ENCODE measurements around the gene DPF3. TPM values are rescaled to one million over a fixed set of nuclear protein-coding genes. Genes with fewer than 3 reads are reported as not detected.

Gene DPF3
- polyA plus RNA-seq, 4 donors: 4.4 to 6.0 (median 5.3) TPM

GRCh38 chr14:72745991-72746980 lies 147.6 kb downstream of the DPF3 start:
- no peak for DNase-seq (ENCODE audit: low read depth in 4 of 4, low spot score in 2 of 4)

GRCh38 chr14:72745546-72745945 lies 148.4 kb downstream of the DPF3 start:
- no peak for DNase-seq (ENCODE audit: low read depth in 4 of 4, low spot score in 2 of 4)

GRCh38 chr14:72744416-72745120 lies 149.3 kb downstream of the DPF3 start:
- no peak for DNase-seq (ENCODE audit: low read depth in 4 of 4, low spot score in 2 of 4)

DNA sequence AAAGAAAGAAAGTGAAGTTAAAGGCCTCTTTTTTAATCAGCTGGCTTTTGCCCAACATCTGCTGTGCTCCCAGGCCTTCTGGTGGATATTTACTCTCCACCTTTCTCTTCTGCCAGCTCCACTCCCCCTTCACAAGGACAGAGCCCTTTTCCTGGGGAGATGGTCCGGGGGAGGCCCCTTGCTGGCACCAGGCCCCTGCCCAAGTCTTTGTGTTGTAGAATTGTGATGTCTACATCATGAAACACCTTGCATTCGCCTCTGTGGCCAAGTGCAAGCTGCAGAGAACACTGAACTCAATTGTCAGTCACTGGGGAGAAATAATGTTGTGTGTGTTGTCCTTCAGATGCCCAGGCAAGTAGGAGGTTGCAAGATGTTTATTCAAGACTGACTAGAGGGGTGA lies 150.3 kb downstream of the DPF3 start:
- no peak for DNase-seq (ENCODE audit: low read depth in 4 of 4, low spot score in 2 of 4)

- DNase-seq (ENCODE audit: low read depth in 4 of 4, low spot score in 2 of 4): no peak
Observed at GRCh38 chr14:72742838-72743195, 151.1 kb downstream of the DPF3 start.

- no peak for DNase-seq (ENCODE audit: low read depth in 4 of 4, low spot score in 2 of 4)
Observed at GRCh38 chr14:72742118-72742837, 151.6 kb downstream of the DPF3 start.

DNA sequence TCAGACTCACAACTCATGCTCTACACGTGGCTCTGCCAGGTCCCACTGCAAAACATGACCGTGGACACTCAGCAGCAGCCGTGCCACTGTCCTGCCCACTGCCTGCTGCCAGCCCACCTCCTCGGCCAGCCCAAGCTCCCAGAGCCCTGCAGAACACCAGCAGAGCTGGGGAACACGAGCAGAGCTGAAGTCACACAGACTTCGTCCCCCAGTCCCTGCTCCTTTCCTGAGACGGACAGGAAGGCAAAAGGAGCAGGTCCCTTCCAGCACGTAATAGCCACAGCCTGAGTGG lies 152.1 kb downstream of the DPF3 start:
- DNase-seq (ENCODE audit: low read depth in 4 of 4, low spot score in 2 of 4): no peak

DNA sequence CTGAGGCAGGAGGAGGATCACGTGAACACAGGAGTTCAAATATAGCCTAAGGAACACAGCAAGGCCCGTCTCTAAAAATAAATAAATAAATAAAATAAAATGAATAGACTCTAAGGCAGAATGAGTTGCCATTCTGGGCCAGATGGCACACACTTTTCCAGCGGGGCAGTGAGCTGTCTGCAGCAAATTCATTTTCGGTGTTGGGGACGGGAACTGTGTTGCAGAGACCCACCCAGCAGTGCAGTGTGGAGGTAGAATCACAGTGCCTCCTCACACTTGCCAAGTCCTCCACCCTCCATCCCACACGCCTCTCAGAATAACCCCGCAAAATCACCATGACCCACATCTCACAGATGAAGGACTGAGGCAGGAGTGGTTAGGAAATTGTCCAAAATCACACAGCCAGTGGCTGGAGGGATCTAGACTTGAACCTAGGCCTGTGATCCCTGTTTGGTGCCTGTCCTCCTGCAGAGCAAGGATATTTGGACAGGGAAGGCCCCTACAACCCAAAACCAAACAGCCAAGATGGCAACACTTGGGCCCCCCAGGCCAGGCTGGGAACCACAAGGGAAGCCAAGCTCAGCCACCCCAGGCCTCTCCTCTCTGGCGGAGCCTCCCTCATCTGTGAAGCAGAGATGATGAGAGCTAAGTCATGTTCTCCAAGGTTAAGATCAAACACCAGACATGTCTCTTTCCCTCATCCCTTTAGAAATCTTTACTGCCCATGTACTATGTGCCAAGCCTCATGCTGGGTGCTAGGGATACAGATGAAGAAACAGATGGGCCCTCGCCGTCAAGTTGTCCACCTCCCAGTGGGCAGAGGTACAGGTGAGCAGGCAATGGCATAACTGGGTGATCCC lies 152.7 kb downstream of the DPF3 start:
- DNase-seq (ENCODE audit: low read depth in 4 of 4, low spot score in 2 of 4): no peak

- no peak for DNase-seq (ENCODE audit: low read depth in 4 of 4, low spot score in 2 of 4)
Observed at GRCh38 chr14:72740504-72740961, 153.4 kb downstream of the DPF3 start.

DNA sequence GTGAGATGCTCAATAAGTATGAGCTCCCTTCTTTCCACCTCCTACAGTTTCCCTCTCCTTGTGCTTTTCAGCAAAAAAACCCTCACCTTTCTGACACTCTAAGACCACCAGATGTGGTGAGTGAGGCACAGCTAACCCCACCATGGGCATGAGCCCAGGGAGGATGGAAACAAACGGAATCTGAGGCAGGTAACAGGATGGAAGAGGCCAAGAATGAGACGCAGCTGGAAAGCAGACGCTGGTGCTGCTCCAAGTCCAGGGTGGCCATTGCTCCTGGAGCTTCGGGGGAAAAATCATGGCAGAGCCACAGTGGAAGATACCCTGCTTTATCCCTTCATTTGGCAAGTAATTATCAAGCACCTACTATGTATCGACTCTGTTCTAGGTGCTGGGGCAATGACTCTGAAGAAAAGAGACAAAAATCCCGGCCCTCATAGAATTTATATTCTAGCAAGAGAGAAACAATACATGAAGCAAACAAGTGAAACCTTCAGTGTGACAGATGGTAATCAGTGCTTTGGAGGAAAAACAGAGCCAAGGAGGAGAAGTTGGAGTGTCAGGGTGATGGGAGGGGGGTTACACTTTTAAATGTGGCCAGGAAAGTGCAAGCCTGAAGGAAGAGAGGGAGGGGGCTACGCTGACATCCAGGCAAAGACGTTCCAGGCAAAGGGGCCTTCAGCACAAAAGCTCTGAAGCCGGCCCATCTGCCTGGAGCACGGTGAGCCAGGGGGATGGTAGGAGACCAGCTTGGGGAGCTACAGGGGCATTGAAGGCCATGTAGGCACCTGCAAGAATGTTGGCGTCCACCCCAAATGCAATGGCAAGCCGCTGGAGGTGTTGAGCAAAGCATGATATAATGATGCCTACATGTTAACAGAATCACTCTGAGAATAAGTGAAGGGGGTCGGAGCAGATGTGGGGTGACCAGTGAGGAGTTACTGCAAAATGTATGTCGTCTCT lies 154.2 kb downstream of the DPF3 start:
- no peak for DNase-seq (ENCODE audit: low read depth in 4 of 4, low spot score in 2 of 4)

DNA sequence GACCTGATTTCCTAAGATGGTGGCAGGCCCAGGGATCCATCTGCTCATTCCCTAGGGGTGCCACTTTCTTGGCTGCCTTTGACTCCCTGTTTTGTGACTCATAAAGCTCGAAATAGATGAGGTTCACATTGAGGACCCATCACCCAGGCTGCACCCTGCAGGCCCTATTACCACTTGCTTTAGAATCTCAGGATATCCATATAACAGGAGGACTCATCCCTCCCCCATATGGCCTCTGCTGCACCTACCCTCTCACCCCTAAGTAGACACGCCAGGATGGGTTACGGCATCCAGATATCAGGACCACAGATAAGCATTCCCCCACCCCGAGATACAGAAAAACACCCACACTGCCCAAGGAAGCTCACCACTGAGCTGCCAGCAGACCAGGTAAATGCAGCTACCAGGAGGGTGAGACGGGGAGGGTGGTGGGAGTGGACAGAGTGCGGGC lies 155.7 kb downstream of the DPF3 start:
- no peak for DNase-seq (ENCODE audit: low read depth in 4 of 4, low spot score in 2 of 4)

- no peak for DNase-seq (ENCODE audit: low read depth in 4 of 4, low spot score in 2 of 4)
Observed at GRCh38 chr14:72737560-72737943, 156.3 kb downstream of the DPF3 start.

DNA sequence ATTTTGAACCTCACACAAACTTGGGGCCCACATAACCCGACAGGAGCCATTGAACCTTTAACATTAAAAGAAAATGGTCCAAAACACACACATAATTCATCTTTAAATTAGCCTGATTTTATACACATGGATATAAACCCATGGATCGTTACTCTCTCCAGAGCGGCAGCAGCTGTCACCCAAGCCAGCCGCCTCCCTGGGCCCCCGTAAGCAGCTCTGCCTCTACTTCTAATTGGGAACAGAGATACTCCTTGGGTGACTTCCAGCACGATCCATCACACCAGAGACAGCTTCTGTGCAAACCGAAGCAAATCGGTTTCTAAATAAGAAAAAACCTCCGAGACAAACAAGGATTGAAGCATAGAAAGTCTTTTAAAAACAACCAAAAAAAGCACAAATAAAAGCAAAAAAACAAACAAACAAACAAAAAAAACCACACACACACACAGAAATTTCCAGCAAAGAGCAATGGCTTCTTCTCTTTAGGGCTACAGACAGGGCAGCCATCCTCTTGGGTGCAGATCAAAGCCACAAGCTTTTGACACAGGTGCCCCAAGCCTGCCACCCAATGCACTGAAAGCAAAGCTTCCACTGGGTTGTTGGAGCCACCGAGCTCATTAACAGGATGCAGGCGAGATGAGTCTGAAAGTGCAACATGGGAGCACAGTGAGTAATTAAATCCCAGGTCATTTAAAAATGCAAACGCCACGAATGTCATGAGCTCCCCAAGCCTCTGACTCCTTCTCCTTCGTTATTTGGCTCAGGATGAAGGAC lies 156.9 kb downstream of the DPF3 start:
- DNase-seq (ENCODE audit: low read depth in 4 of 4, low spot score in 2 of 4): no peak

DNA sequence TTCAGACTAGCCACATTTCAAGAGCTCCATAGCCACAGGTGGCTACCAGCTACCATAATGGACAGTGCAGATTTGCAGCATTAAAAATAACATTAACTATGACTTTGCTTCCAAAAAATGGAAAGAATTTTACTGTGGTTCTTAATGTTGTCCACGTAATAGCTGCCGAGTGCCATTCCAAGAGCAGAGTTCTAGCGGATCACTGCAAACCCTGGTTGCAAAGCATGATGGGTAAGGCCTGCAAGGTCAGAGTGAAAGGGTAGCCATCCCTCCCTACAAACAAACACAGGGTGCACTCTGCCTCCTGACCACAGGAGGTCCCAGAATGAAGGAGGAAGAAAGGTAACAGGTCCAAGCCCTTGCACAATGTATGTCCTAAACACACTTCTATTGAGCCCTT lies 157.6 kb downstream of the DPF3 start:
- no peak for DNase-seq (ENCODE audit: low read depth in 4 of 4, low spot score in 2 of 4)

DNA sequence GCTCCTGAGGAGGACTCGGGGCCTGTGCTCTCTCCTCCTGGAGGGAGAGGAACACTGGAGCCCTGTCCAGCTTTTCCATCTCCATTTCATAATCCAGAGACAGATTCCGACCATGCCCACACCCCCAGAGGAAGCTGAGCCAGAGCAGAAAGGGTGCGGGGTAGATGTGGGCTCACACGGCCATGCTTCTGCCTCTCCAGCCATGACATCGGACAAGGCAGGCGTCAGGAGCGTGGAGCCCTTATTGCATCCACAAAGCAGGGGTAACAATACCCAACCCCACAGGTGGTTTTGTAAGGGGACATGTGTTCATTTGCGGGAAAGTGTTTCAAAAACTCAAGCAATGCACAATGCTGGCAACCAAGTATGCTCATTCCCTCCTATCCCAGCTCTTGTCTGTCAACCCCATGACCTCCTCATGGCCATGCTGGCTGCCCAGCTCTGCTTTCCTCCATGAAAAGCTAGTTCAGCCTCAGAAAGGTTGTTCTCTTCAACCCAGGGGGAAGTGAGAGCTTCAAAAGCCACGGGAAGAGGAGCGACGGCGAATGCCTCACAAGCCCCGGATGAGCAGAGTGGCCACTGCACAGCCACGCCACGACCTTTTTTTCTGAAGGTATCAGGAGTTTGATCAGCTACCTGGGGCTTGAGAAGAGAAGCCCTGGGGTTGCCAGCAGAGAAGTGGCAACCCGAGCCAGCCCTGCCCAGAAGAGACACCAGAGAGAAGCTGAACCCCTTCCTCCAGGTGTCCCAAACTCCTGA lies 161.7 kb downstream of the DPF3 start:
- DNase-seq (ENCODE audit: low read depth in 4 of 4, low spot score in 2 of 4): no peak

DNA sequence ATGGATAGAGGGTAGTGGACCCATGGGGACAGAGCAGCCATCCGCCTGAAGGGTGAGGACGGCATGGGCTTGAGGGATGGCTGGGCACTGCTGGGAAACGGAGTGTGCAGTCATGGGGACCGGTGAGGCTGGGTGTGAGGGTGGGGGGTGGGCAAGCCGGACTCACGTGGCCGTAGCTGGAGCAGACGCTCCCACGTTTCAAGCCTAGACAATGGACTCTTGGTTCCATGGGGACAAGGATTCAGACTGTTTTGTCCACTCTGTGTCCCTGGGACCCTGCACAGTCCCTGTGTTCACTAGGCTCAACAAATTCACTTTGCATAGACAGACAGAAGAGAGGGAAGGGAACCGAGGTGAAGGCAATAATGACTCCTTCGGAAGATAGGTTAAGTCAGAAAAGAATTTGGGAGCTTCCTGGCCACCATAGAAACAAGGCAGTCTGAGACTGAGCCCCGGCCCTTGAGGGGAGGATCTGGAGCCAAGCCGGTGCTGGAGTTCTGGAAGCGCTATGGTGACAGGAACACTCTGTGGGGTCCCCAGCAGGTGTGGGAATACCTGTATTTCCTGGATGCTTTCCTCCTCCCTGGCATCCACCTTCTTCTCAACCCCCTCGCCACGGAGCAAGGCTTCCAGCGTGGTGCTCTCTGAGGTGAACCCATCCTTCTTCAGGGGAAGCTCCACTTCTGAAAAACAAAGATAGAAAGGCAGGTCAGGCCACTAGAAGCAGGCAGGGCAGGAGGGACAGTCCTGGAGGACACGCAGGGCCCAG lies 162.5 kb downstream of the DPF3 start:
- DNase-seq (ENCODE audit: low read depth in 4 of 4, low spot score in 2 of 4): no peak

GRCh38 chr14:72730468-72730867 lies 163.4 kb downstream of the DPF3 start:
- no peak for DNase-seq (ENCODE audit: low read depth in 4 of 4, low spot score in 2 of 4)
